ENCODE results near the gene SRSF6.

SRSF6 gene

DNA sequence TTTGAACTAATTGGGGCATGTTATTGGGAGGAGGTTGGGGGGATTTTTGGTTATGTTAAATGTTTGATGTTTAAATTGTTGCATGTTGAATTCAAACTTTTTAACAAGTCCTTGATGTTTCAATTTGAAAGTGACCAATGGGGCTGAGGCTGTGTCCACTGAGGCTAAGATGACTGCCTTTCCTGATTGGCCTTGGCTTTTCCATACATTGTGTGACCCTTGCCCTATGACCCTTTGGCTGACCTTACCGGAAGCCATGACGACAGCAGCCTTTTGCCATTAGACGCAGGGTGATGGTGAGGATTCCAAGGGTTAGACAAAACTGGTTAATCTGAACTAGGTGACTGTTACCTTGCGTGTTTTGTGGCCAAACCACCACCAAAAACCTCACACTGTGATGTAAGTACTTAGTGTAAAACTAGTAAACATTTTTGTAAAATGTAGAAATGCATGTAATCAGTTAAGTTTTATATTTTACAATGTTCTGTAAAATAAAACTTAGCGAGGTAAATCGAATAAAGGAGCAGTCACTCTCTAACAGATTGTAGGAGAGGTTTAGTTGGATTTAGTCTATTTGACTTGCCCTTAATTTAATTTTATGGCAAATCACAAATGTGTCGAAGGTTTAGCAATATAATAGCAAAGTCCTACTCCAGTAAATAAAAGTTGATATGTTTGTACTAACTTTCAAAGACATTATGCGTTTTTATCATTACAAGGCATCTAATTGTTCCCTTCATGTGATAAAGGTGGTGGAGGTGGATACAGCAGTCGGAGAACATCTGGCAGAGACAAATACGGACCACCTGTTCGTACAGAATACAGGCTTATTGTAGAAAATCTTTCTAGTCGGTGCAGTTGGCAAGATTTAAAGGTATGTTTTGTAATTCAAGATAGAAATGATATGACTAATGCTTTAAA, 1.6 kb downstream of the SRSF6 start:
- no peak for ATAC-seq
- H3K9me3 Mint-ChIP-seq = no peaks in the 10 kb centered on the region
- peak; percentile 20 for DNase-seq
- H3K36me3 Mint-ChIP-seq (ENCODE audit: low read depth) = peaks cover 54% of the 10 kb centered on the region
- peaks cover 4% of the 10 kb centered on the region for H3K27me3 Mint-ChIP-seq
- H3K4me3 Mint-ChIP-seq = peak overlapping the region; percentile 90
- peak overlapping the region; percentile 79 for H3K27ac Mint-ChIP-seq
- H3K4me1 Mint-ChIP-seq = peaks cover 43% of the 10 kb centered on the region

DNA sequence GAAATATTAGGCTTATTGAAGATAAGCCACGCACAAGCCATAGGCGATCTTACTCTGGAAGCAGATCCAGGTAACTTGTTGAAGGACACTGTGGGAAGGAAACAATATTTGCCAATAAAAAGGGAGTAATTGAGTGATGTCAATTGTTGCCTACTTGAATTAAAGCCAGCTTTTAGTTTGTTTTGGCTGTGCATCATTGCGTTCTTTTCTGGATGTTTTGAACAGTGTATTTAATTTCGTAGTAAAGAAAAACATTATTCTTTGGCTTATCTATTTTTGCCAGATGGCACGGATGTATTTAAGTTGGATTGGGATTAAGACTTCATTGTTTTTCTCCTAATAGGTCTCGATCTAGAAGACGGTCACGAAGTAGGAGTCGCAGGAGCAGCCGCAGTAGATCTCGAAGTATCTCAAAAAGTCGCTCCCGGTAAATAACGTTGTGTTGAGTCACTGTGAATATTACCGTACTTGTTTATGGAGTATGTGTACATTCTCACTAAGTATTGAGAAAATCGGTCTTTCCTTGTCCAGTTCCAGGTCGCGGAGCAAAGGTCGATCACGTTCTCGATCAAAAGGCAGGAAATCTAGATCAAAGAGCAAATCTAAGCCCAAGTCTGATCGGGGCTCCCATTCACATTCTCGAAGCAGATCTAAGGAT, 2.6 kb downstream of the SRSF6 start:
- H3K4me3 Mint-ChIP-seq = peak overlapping the region; percentile 90
- peaks cover 62% of the 10 kb centered on the region for H3K36me3 Mint-ChIP-seq (ENCODE audit: low read depth)
- no peaks in the 10 kb centered on the region for H3K9me3 Mint-ChIP-seq
- H3K4me1 Mint-ChIP-seq = peaks cover 43% of the 10 kb centered on the region
- ATAC-seq (no peak), DNase-seq (no peak)
- H3K27ac Mint-ChIP-seq = peak overlapping the region; percentile 79
- H3K27me3 Mint-ChIP-seq = peaks cover under 1% of the 10 kb centered on the region

DNA sequence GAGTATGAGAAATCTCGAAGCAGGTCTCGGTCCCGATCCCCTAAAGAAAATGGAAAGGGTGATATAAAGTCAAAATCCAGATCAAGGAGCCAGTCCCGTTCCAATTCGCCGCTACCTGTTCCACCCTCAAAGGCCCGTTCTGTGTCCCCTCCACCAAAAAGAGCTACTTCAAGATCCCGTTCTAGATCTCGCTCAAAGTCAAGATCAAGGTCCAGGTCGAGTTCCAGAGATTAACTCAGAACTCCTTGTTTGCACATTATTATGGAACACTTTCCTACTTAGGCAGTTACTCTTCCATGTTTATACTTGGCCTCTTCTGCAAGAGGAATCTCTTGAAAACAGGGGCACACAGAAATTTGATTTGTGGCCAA, 3.1 kb downstream of the SRSF6 start:
- Mint-ChIP-seq H3K36me3 (ENCODE audit: low read depth) (peaks cover 66% of the 10 kb centered on the region), H3K4me3 (peak overlapping the region; percentile 90), H3K27me3 (no peaks in the 10 kb centered on the region), H3K4me1 (peaks cover 43% of the 10 kb centered on the region), H3K27ac (peak overlapping the region; percentile 79), H3K9me3 (no peaks in the 10 kb centered on the region)
- ATAC-seq (no peak), DNase-seq (no peak)

GRCh38 chr20:43461894-43462659, 4.4 kb downstream of the SRSF6 start:
- DNase-seq = no peak
- Mint-ChIP-seq H3K4me3 (no peak overlapping the region), H3K4me1 (peaks cover 36% of the 10 kb centered on the region), H3K36me3 (ENCODE audit: low read depth) (peaks cover 72% of the 10 kb centered on the region), H3K9me3 (no peaks in the 10 kb centered on the region), H3K27me3 (no peaks in the 10 kb centered on the region), H3K27ac (peak overlapping the region; percentile 71)
- no peak for ATAC-seq

DNA sequence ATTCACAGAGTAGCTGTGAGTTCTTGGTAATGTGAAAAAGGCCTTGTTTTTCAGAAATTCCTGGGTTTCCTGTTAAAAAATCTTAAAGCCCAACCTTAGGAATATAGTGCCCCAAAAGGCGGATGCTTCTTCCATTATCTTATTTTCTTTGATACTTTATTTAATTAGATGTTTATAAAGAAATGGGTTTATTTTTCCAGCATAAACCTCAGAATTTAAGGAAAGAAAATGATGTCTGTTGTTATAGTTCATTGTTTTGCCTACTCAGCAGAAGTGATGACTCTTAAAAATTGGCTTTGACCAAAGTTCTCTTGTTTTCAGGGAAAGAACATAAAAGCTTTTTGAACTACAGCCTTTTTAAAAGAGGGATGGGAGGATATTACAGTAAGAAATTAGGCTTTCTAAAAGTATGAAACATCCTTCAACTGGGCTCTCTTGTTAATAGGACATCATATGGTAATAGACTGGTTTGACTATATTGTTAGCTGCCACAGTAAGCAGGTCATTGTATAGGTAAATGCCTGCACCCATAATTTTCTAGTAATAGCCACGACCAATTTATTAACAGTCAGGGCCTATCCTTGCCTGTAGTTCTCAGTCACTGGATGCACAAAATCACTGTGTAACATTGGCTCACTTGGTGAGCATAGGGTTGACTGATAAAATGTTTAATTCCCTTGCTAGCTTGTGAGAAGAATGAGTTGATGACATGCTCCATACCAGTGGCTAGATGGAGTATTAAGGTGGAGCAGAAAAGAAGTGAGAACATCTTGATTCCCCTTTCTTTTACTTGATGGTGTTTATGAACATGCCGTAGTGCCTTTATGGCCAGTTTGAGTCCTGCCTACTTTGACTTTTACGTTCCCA, 5.2 kb downstream of the SRSF6 start:
- peaks cover 75% of the 10 kb centered on the region for H3K36me3 Mint-ChIP-seq (ENCODE audit: low read depth)
- no peak for ATAC-seq
- no peak overlapping the region for H3K4me3 Mint-ChIP-seq
- H3K9me3 Mint-ChIP-seq = no peaks in the 10 kb centered on the region
- no peaks in the 10 kb centered on the region for H3K27me3 Mint-ChIP-seq
- H3K27ac Mint-ChIP-seq = peak overlapping the region; percentile 71
- H3K4me1 Mint-ChIP-seq = peaks cover 36% of the 10 kb centered on the region
- DNase-seq = no peak

DNA sequence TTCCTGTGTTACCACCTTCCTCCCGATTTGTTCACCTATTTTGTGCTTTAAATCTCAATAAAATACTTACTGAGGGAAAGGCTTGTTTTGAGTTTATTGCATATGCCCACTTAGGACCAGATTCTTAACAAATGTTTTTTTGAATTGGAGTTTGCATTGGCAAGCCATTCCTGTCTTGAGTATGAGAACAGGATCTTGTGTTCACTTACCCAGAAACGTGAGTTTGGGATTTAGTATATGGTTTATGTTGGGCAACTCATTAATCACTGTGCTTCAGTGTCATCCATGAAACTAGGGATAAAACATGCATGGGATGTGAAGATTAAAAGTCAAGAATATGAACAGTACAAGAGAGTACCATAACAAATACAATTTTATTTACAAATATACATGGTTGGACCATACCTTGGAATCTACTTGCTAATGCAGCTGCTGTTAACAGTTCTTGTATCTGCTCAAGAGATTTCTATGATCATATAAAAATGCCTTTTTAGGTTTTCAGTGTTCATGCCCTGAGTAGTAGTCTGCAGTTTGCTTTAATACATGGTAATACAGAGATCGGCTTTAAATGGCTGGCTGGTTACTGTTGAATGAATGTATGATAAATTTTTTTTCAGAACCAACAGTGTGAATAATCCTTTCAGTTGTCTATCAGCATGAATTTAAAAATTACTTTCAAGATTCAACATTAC, 6.0 kb downstream of the SRSF6 start:
- ATAC-seq (no peak), DNase-seq (no peak)
- Mint-ChIP-seq H3K9me3 (no peaks in the 10 kb centered on the region), H3K27ac (peak overlapping the region; percentile 61), H3K4me1 (peaks cover 36% of the 10 kb centered on the region), H3K36me3 (ENCODE audit: low read depth) (peaks cover 73% of the 10 kb centered on the region), H3K4me3 (no peak overlapping the region), H3K27me3 (no peaks in the 10 kb centered on the region)

- DNase-seq (no peak), ATAC-seq (no peak)
- Mint-ChIP-seq H3K36me3 (ENCODE audit: low read depth) (peaks cover 69% of the 10 kb centered on the region), H3K4me1 (peaks cover 35% of the 10 kb centered on the region), H3K4me3 (no peak overlapping the region), H3K9me3 (no peaks in the 10 kb centered on the region), H3K27ac (no peak overlapping the region), H3K27me3 (no peaks in the 10 kb centered on the region)
Measured at GRCh38 chr20:43464219-43464790, 6.6 kb downstream of the SRSF6 start.

DNA sequence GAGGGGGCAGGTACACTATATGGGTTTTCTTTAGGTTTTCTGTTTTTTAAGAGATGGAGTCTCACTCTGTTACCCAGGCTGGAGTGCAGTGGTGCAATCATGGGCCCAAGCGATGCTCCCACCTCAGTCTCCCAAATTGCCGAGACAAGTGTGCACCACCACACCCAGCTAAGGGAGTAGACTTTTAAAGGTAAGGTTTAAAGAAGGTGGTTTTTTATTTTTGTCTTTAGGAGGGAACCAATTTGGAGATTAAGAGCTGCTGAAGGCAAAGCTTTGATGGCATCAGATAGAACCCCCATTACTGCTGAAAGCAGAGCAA, 7.9 kb downstream of the SRSF6 start:
- Mint-ChIP-seq H3K36me3 (ENCODE audit: low read depth) (peaks cover 60% of the 10 kb centered on the region), H3K27me3 (no peaks in the 10 kb centered on the region), H3K9me3 (no peaks in the 10 kb centered on the region), H3K27ac (no peak overlapping the region), H3K4me1 (peaks cover 22% of the 10 kb centered on the region), H3K4me3 (no peak overlapping the region)
- DNase-seq = no peak
- ATAC-seq = no peak

DNA sequence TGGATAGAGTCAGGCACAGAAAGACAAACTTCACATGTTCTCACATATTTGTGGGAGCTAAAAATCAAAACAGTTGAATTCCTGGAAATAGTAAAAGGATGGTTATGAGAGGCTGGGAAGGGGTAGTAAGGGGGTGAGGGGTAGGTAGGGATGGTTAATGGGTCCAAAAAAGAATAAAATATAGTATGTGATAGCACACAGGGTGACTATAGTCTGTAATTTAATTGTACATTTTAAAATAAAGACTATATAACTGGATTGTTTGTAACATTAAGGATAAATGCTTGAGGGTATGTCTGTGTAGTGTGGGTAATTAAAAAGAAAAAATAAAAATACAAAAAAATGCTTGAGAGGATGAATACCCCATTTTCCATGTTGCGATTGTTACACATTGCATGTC, 9.9 kb downstream of the SRSF6 start:
- DNase-seq = no peak
- ATAC-seq = no peak
- Mint-ChIP-seq H3K27ac (peak overlapping the region; percentile 34), H3K27me3 (no peaks in the 10 kb centered on the region), H3K9me3 (no peaks in the 10 kb centered on the region), H3K4me3 (no peak overlapping the region), H3K36me3 (ENCODE audit: low read depth) (peaks cover 43% of the 10 kb centered on the region), H3K4me1 (peaks cover 9% of the 10 kb centered on the region)

- Mint-ChIP-seq H3K27ac (no peak overlapping the region), H3K36me3 (ENCODE audit: low read depth) (peaks cover 7% of the 10 kb centered on the region), H3K9me3 (no peaks in the 10 kb centered on the region), H3K4me1 (no peaks in the 10 kb centered on the region), H3K4me3 (no peak overlapping the region), H3K27me3 (no peaks in the 10 kb centered on the region)
- no peak for ATAC-seq
- no peak for DNase-seq
Measured at GRCh38 chr20:43472671-43473380, 15.1 kb downstream of the SRSF6 start.

DNA sequence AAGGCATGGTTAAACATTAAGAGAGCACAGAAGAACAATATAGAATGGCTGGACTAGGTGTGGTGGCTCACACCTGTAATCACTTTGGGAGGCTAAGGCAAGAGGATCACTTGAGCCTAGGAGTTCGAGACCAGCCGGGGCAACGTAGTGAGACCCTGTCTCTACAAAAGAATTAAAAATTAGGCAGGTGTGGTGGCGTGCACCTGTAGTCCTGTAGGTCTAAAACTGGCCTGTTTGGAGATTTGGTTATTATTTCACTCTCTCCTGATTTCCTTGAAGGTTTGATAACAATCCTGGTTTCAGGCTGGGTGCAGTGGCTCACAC, 15.6 kb downstream of the SRSF6 start:
- Mint-ChIP-seq H3K9me3 (no peaks in the 10 kb centered on the region), H3K27me3 (no peaks in the 10 kb centered on the region), H3K36me3 (ENCODE audit: low read depth) (peaks cover 7% of the 10 kb centered on the region), H3K4me1 (no peaks in the 10 kb centered on the region), H3K4me3 (no peak overlapping the region), H3K27ac (no peak overlapping the region)
- DNase-seq = no peak
- no peak for ATAC-seq

DNA sequence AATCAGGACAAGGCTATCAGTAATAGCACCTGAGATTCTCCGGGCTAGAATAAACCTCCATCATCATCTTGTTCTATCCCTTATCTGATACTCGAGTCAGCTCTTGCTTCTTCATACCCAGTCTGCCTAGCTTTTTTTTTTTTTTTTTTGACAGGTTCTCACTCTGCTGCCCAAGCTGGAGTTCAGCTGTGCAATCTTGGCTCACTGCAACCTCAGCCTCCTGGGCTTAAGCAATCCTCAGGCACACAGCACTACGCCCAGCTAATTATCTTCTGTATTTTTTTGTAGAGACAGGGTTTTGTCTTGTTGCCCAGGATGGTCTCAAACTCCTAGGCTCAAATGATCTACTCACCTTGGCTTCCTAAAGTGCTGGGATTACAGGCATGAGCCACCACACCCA, 19.5 kb downstream of the SRSF6 start:
- no peaks in the 10 kb centered on the region for H3K9me3 Mint-ChIP-seq
- H3K36me3 Mint-ChIP-seq (ENCODE audit: low read depth) = peaks cover 2% of the 10 kb centered on the region
- no peaks in the 10 kb centered on the region for H3K27me3 Mint-ChIP-seq
- no peak overlapping the region for H3K27ac Mint-ChIP-seq
- DNase-seq (no peak), ATAC-seq (no peak)
- H3K4me1 Mint-ChIP-seq = no peaks in the 10 kb centered on the region
- H3K4me3 Mint-ChIP-seq = no peak overlapping the region

DNA sequence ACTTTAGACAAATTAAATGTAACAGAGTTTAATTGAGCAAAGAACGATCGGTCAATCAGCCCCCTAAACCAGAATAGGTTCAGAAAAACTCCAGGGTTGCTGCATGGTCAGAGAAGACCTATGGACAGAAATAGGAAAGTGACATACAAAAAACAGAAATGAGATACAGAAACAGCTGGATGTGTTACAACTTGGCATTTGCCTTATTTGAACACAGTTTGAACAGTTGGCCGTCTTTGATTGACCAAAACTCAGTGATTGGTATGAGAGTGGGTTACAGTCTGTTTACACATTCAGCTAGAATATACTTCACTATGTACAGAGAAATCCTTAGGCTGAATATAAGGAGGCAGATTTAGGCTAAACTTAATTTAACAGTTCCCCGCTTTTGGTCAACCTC, 19.9 kb downstream of the SRSF6 start:
- no peaks in the 10 kb centered on the region for H3K4me1 Mint-ChIP-seq

More for the DNA sequence above, 19.9 kb downstream of the SRSF6 start:
- Mint-ChIP-seq H3K9me3 (no peaks in the 10 kb centered on the region), H3K4me3 (no peak overlapping the region), H3K36me3 (ENCODE audit: low read depth) (peaks cover 2% of the 10 kb centered on the region), H3K27ac (no peak overlapping the region), H3K27me3 (no peaks in the 10 kb centered on the region)
- no peak for ATAC-seq
- no peak for DNase-seq
